ENCODE data around the gene NOS1AP.
A peak's percentile ranks its signal among the peaks of the same experiment; 100 is the strongest.

Gene NOS1AP

GRCh38 chr1:162389021-162389818 lies 319.7 kb downstream of the NOS1AP start:
- Histone ChIP-seq H3K4me3 (no peak overlapping the region), H3K36me3 (peaks cover 0 to 19% (median 0%) of the 10 kb centered on the region in 3 donors), H3K9me3 (no peaks in the 10 kb centered on the region), H3K27ac (no peak overlapping the region), H3K27me3 (peaks cover 0 to 12% of the 10 kb centered on the region in 2 donors), H3K4me1 (peaks cover 0 to 3% (median 0%) of the 10 kb centered on the region in 4 donors)
- TF ChIP-seq CTCF (IDR thresholded peaks at IDR 0.05): no peak
- intact Hi-C loops (cut with DNase I; ENCODE audit: low total_unique reads): no loop called here
- DNase-seq: peak in 1 of 2 donors; percentile 31

GRCh38 chr1:162389971-162390370 lies 320.5 kb downstream of the NOS1AP start:
- no peak for TF ChIP-seq CTCF (IDR thresholded peaks at IDR 0.05)
- peak in 1 of 2 donors; percentile 16 for DNase-seq
- Histone ChIP-seq H3K36me3 (peaks cover 0 to 11% (median 0%) of the 10 kb centered on the region in 3 donors), H3K27me3 (peaks cover 0 to 16% of the 10 kb centered on the region in 2 donors), H3K4me1 (peaks cover 0 to 3% (median 0%) of the 10 kb centered on the region in 4 donors), H3K4me3 (no peak overlapping the region), H3K27ac (no peak overlapping the region), H3K9me3 (no peaks in the 10 kb centered on the region)
- intact Hi-C loops (cut with DNase I; ENCODE audit: low total_unique reads): loop anchor here (5.0 kb wide), 1 partner anchor 333 kb away; no protein-coding TSS in a partner anchor

GRCh38 chr1:162390396-162391185 lies 321.1 kb downstream of the NOS1AP start:
- intact Hi-C loops (cut with DNase I; ENCODE audit: low total_unique reads): loop anchor here (5.0 kb wide), 1 partner anchor 333 kb away; no protein-coding TSS in a partner anchor
- peak in 1 of 2 donors; percentile 38 for DNase-seq

GRCh38 chr1:162391790-162392563 lies 322.5 kb downstream of the NOS1AP start:
- Histone ChIP-seq H3K36me3 (no peaks in the 10 kb centered on the region), H3K27ac (no peak overlapping the region), H3K4me3 (no peak overlapping the region), H3K9me3 (no peaks in the 10 kb centered on the region), H3K4me1 (peaks cover 0 to 3% (median 0%) of the 10 kb centered on the region in 4 donors), H3K27me3 (peaks cover 0 to 16% of the 10 kb centered on the region in 2 donors)
- intact Hi-C loops (cut with DNase I; ENCODE audit: low total_unique reads): loop anchor here (5.0 kb wide), 1 partner anchor 335 kb away; no protein-coding TSS in a partner anchor
- TF ChIP-seq CTCF (IDR thresholded peaks at IDR 0.05): peak; percentile 68 to 74
- DNase-seq: peak in 1 of 2 donors; percentile 47

More at GRCh38 chr1:162390396-162391185, 321.1 kb downstream of the NOS1AP start:
- peaks cover 0 to 3% (median 0%) of the 10 kb centered on the region in 4 donors for H3K4me1 ChIP-seq
- no peak for TF ChIP-seq CTCF (IDR thresholded peaks at IDR 0.05)
- H3K9me3 ChIP-seq: no peaks in the 10 kb centered on the region
- peaks cover 0 to 5% (median 0%) of the 10 kb centered on the region in 3 donors for H3K36me3 ChIP-seq
- H3K27me3 ChIP-seq: peaks cover 0 to 16% of the 10 kb centered on the region in 2 donors
- no peak overlapping the region for H3K4me3 ChIP-seq
- H3K27ac ChIP-seq: no peak overlapping the region

All from tibial artery (tissue), 4 donors.